Embryonic facial prominence (tissue), 1 donor: ENCODE data around the gene ATP5F1E.

Experiments
- DNase-seq: peaks from one replicate; pipeline ENCODE4 v3.0.0-alpha.2; 2016; ENCODE audit errors: extremely low spot score

Gene ATP5F1E

DNA sequence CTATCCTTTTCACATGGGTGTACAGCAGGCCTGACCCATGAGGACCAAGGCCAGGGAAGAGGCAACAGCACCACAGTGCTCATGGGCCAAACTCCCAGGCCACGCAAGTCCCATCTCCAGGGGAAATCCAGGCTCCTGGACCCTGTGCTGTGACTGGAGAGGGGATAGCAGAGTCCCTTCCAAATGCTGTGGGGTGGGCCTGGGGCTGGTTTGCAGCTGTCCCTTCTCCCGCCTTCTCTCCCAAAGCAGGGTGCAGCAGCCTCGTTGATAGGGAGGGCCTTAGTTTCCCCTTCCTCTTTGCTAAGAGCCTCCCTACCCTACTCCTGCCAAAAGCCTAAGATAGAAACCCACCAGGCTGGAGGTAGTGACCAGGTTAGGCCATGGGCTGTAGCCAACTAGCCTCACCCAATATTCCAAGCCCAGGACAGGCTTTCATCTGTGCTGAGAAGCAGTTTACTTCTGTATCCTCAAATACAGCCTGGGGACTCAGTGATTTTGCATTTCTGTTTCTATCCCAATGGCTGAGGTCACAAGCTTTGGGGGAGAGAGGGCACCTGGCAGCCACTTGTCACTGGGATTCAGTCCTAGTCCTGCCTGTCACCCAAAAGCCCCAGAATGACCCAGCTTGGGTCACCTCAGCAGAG, 26.5 kb downstream of the ATP5F1E start:
- DNase-seq, result no peak

DNA sequence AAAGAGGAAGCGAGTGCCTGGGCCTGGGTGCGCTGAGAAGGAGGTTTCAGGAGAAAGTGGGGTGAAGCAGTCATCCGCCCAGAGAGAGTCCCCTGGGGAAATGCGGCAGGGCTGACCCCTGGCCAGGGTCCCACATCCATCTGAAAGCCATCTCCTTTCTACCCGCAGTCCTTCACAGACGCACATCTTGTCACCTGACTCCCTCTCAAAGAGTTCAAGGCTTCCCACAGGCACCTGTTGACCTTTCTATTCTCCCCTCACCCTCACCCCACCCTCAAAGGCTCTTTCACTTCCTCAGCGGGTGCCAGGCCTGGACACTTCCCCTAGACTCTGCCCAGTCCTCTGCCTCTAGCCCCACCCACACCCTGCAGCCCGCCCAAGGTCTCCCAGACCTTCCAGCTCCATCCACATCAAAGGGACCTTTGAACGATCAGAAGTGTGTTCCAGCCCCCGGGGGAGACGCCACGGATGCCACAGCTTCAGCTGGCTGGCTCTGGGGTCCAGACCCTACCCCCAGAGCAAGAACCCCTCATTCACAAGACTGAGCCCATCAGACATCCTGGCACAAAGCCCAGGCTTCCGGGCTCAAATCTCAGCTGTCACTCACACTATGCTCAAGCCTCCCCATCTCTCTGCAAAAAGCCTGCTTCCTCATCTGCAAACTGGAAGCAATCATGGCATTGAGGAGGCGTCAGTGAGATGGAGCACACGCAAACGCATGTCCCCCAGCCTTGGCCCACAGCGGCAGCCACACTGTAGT, 27.2 kb downstream of the ATP5F1E start:
- DNase-seq, result no peak

DNA sequence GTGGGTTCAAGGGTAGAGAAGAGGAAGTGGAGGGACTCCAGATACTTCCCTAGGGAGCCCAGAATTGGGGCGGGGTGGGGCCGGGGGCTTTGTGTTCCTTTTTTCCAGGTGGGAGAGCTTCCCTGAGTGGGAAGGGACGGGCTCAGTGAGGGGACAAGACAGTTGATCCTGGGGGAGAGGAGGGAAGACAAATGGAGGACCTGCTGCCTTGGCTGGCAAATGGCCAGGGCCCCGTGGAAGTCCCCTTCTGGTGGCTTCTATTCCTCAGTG, 27.7 kb downstream of the ATP5F1E start:
- no peak for DNase-seq

DNA sequence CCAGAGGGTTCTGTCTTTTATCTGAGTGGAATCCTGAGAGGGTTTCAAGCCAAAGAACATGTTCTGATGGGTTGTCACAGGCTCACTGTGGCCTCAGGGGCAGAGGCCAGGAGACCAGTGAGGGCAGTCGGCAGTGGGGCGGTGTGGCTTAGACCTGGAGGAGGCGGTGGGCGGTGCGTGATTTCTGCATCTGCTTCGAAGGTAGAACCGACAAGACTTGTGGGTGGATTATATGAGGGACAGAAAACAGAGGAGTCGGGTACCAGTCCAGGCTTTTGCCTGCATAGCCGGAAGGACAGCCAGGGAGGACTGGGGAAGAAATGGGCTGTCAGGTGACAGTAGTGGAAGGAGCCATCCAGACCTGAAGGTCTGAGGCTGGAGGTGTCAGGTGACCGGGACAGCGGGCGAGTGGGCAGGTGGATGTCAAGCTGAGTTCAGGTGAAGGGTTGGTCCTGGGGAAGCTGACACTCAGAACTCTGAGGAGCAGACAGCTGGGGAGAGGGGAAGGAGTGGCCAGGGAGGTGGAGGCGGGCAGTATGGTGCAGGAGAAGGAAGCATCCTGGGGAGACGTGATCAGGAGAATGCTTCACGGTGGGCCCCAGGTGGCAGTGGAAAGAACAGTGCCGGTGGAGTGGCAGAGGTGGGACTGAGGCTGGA, 28.2 kb downstream of the ATP5F1E start:
- DNase-seq, result no peak

DNA sequence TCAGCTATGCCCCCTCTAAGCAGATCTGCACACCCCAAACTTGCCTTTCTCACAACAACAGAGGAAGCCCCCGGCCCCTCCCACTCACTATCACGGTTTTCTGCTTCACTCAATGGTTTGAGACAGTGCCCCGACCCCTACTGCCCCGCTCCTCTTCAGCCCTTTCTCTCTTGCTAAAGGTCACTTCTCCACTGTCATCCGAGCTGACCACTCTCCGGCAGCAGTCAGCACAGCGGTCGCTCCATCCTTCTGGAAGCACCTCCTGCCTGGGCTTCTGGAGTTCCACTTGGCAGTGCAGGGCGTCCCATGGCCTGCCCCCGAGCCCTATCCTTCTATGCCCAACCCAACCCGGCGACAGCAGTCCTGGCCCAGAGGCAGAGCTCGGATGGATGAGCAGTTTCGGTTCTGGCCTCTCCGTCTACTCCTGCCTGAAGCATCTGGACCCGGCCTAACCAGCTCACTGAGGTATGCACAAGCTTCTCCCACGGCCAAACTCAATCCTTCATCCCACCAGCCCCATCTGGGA, 29.2 kb downstream of the ATP5F1E start:
- DNase-seq, result no peak

DNA sequence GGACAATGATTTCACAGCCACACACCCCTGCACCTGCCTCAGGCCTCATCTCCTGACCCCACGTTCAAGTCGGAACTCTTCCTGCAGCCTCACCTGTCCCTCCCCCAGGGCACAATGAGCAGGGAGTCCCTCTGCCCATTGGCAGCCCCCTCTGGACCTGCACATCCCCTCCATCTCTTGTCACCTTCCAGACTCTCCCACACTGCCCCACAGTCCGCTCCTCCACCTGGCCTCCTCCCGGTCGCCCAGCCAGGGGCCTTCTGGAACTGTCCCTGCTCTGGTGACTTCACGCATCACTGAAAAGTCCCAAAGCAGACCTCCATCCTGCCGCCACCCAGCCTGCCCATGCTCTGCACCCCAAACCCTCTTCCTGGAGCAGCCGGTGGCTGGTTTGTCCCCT, 29.7 kb downstream of the ATP5F1E start:
- DNase-seq, result no peak

DNA sequence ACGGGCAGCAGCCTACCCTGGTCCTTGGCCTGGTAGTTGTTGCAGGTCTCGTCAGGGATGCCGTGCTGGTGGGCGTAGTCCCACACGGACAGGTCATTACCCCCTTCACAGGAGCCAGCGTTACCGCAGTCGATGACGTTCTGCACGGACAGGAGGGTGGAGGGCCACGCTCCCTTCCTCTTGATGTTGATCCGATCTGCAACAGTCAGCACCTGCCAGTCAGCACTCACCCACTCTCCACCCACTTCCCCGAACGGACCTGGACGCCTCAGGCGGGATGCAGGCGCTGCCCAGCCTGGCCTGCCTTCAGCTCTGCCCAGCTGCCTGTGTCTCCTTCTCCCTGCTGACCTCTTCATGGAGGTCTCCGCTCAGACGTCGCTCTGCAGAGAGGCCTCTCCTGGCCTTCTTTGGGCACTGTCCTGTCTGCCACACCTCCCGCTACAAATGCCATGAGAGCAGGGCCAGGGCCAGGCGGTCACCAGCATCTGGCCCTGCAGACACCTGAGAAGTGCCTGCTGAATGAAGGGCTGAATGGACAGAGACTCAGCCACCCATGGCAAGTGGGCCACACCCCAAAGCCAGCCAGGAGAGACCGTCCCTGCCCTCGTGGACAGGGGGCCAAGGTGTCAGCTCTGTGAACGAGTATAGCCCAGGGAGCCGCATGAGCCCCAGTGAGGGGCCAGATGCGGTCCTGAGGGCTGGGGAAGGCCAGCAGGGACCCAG, 30.5 kb downstream of the ATP5F1E start:
- DNase-seq, result no peak

DNA sequence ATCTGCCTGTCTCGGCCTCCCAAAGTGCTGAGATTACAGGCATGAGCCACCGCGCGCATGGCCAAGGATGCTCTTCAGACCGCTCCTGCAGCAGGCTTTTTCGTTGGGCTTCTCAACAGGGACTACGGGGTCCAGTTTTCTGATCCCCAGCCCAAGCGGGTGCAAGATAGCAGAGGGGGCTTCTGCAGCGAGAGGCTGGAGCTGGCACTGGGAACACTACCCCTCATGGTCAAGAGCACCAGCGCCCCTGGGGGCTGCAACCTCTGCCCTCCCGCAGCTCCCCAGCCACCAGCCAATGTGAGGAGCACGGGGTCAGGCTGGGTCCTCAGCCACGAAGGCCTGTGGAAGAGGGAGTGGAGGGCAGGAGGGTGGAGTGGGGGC, 31.1 kb downstream of the ATP5F1E start:
- no peak for DNase-seq

DNA sequence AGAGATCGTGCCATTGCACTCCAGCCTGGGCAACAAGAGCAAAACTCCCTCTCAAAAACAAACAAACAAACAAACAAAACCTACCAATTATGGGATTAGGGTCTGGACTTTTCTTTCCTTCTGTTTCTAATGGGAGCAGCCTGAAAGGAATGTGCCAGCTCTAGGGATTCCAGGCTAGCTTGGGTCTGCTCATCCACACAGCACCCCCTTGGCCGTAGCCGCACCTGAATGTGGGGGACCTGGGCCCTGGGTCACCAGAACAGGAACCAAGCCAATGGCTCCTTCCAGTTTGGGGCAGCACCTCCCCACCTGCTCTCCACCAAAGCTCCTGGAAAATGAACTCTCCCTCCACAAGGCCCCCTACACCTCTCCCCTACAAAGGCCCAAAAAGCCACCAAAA, 31.8 kb downstream of the ATP5F1E start:
- no peak for DNase-seq

DNA sequence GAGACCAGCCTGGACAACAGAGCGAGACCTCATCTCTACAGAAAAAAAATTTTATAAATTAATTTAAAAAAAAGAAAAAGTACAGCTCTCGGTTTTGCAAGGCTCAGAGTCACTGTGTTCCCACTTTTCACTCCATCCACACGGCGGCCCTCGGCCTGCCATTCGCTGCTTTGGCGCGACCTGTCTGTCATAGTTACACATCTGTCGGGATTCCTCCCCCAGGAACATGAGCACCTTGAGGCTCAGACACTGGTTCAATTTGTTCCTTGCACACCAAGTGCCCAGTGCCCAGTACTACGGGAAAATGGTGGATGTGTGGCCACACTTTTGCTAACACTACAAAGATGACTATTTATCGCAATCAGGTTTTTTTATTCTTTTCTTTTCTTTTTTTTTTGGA, 33.5 kb downstream of the ATP5F1E start:
- no peak for DNase-seq

DNA sequence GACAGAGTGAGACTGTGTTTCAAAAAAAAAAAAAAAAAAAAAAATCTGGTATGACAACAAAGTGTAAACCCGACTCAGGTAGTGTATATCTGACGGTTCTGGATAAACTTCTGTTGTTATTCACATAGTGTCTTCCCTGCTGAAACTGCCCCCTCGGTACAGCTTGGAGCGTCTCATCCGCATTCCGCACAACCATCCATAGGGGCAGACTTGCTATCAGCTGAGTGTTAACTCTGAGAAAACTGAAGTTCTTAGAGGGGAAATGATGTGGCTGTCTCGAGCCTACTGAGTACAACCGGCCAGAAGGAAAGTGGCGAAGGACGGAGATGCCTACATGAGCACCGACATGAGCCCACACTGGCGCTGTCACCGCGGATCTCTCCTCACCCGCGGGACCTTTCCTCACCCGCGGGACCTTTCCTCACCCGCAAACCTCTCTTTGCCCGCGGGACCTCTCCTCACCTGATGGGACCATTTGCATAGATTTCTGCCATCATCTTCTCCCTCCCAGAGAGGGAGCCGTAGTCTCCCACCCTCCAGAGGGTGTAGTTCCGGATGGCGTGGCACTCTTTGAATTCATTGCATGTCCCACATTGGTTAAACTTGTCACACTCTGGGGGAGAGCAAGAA, 34.9 kb downstream of the ATP5F1E start:
- DNase-seq, result no peak

DNA sequence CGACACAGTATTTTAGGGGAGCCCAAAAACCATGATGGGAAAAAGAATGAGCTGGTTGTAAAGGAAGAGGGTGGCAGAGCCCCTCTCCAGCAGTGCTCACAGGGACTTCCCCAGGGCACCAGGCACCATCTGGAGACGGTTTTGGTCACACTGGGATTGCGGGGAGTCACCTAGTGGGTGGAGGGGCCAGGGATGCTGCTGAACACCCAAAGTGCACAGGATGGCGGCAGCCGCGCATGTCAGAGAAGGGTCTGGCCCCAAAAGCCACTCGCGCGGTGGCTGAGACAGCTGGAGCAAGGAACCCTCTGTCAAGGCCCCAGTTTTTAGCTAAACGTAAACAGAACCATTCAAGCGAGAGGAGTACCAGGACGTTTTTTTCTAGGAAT, 35.9 kb downstream of the ATP5F1E start:
- no peak for DNase-seq

DNA sequence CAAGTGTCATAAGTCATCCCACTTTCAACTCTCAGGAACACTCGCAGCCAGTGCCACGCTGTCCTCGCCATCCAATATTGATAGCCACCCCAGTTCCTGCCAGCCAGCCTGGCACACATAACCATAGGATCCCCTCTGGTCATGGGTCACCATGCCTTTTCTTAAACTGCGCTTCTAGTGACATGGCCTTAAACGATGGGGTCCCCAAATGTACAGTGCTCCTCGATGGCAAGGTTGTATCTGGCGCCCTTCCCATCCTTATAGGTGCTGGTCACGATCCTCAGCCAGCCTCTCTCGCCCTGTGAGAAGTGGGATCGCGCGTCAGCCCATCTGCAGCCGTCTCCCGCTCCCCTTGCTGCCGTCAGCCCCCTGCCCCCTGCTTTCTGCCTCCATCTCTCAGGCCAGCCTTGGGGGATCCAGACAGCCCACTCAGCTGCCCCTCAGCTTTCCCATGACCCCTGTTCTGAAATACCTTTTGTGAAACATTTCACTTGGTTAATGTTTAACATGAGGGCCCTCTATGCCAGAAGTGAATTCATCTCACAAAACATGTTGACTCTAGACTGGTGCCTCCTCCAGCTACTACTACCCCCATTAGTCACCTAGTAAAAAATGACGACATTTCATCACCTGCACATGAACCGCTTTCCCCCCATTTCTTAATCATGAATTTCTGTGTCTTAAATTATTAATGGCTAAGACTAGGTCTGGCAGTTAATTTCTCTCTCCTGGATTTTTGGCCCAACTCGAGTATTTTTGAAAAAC, 36.5 kb downstream of the ATP5F1E start:
- no peak for DNase-seq

DNA sequence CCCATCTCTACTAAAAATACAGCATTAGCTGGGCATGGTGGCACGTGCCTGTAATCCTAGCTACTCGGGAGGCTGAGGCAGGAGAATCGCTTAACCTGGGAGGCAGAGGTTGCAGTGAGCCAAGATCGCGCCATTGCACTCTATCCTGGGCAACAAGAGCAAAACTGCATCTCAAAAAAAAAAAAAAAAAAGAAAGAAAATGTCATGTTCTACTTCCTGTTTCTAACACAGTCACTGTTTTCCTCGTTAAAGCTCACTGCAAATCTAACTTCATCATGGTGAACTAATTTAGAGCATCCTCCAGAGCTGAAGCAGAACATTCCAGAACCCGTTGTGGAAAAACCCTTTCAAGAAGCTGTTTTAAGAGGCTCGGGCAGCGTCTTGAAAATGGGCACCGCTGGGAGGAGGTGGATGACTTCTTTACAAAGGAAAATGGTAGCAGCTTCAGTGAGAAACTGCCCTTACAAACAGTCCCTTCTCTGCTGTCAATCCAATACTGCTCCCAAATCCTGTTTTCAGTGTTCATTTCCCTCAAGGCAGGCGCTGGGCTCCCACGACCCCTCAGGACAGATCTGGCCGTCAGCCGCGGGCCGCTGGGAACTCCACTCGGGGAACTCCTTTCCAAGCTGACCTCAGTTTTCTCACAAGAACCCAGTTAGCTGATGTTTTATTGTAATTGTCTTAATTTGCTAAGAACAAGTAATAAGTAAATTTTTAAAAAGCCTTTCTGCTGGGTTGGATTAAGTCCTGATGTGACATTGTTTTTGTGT, 37.6 kb downstream of the ATP5F1E start:
- no peak for DNase-seq

DNA sequence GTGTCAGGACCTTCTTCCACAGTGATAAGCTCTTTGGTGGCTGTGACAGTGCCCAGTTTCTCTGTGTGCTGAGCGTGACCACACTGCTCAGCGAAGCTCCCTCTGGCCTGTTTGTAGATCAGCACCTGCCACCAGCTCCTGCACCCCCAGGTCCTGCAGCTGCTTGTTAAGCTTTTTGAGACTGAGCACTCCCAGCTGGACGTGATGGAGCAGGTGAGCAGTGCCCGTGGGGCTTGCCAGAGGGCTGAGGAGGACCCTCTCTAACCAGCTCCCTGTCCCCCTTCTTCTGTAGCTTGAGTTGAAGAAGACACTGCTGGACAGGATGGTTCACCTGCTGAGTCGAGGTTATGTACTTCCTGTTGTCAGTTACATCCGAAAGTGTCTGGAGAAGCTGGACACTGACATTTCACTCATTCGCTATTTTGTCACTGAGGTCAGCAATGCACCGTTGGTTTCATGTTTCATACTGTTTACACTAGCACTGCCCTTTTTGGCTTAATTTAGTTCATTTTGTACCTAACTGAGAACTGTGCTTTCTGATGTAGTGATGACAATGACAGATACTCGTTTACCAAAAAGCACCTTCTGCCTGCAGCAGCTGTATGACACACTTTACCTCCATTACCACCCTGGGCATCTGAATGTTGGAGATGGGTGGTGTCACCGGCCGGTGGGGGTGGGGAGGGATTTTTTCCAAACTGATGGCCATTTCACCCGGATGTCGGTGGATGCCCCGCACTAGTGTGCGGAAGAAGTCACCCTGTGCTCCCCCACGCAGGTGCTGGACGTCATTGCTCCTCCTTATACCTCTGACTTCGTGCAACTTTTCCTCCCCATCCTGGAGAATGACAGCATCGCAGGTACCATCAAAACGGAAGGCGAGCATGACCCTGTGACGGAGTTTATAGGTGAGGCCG, 38.5 kb downstream of the ATP5F1E start:
- no peak for DNase-seq

DNA sequence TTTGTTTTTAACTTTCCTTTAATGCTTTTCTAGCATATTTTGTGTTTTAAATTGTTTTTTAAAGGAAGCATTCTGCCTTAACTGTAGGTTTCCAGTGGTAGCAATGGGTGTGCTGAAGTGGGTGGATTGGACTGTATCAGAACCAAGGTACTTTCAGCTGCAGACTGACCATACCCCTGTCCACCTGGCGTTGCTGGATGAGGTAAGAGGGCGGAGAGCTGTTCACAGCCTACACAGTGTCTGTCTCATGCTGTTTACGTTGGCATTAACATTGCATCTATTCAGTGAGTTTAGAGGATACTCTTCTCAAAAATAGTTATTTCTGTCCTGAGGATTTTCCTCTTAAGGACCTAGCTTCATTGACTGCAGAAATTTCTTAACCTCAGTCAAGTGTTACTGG, 39.2 kb downstream of the ATP5F1E start:
- DNase-seq, result no peak

DNA sequence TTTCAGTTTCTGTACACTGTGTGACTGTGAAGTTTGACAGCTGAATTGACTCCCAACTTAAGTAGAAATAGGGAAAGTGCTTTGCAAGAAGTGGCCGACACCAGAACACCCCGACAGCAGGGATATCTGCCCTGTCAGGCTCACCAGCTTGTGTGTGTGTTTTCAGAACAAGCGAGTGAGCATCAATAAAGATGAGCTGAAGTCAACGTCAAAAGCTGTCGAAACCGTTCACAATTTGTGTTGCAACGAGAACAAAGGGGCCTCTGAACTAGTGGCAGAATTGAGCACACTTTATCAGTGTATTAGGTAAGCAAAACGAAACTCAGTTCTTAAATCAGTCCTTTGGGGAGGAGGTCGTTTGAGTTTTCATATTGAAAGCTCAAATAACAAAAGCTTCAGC, 40.4 kb downstream of the ATP5F1E start:
- no peak for DNase-seq

DNA sequence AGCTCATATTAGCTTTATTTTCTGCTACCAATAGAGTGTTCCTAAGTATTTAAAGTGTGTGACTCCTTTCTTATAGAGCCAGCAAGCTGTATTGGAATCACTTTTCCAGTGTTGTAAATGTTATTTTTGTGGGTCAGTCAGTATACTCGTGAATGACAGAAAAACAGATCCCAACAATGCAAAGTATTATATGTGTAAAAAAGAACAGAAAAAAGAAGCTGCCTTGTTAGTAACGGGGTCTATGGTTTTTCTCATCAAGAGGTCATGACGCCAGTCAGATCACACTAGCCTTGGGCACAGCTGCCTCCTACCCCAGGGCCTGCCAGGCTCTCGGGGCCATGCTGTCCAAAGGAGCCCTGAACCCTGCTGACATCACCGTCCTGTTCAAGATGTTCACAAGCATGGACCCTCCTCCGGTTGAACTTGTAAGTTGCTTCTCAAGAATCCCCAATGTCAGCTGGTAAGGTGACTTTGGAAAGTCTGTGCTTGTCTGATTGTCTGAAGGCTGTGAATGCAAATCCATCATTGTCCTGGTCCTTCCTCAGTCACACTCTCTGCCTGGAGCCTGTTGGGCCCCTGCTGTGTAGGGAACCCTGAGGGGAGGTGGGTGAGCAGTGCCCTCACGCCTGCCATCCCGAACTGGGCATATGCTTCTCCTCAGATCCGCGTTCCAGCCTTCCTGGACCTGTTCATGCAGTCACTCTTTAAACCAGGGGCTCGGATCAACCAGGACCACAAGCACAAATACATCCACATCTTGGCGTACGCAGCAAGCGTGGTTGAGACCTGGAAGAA, 41.3 kb downstream of the ATP5F1E start:
- DNase-seq, result no peak

DNA sequence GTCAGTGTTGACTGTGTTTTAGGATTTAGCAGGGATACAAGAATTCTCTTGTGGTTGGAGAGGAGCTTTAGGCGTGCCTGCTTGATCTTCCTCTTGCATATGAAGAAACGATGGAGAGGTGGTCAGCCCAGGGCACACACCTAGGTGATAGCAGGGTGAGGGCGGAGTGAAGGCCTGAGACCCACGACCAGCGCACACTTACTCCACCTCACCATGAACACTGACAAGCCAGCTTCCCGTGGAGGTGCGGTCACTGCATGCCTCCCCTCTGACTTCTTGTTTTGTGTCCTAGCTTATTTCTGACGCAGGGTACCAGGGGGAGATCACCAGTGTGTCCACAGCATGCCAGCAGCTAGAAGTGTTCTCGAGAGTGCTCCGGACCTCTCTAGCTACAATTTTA, 42.9 kb downstream of the ATP5F1E start:
- no peak for DNase-seq
